A549 (cell line): ENCODE data around the gene CLDN18. TPM values are rescaled to one million over a fixed set of nuclear protein-coding genes. Genes with fewer than 3 reads are reported as not detected.

Experiments
- ATAC-seq, 2 experiments: fragments of 200-7000 bp in 1 of 2; fragments of >200 bp in 1 of 2; cut with Nextera tagmentation in 1 of 2; cut with Tn5 transposase in 1 of 2; 3 replicates each; pipeline versions ENCODE4 v1.8.0 to v1.9.1; 2018 to 2020; ENCODE audit warnings: mild to moderate bottlenecking in 1 of 2, moderate library complexity in 1 of 2
- CTCF ChIA-PET: fragments of 300-600 bp; sonication (Branson Sonifier 250); formaldehyde crosslinking; extraction: SDS; loops from one replicate; lab custom pipeline; 2021; ENCODE audit warnings: antibody characterized with exemption, inconsistent platforms; lab: Yijun Ruan, JAX
- POLR2A ChIA-PET: fragments of 350-600 bp; formaldehyde crosslinking; extraction: SDS; loops from one replicate; lab custom pipeline; 2021; ENCODE audit warnings: antibody characterized with exemption, inconsistent platforms; lab: Yijun Ruan, JAX
- DNase-seq, 2 experiments: peaks; one replicate each; pipeline versions ENCODE4 v3.0.0 to v3.0.0-alpha.2; 2011 to 2016; ENCODE audit warnings: low read depth in 1 of 2, low spot score in 1 of 2
- FAIRE-seq: peaks from 2 replicates; lab custom pipeline; 2011; peaks lifted over from hg19 to GRCh38; lab: Jason Lieb, UNC
- H3K27ac ChIP-seq, 2 experiments: fragments of >200 bp; sonication (Bioruptor Twin); formaldehyde crosslinking; 3 replicates each; pipeline ENCODE4 v1.5.1; 2016 to 2017
- H3K4me1 ChIP-seq: fragments of >200 bp; sonication (Bioruptor Twin); formaldehyde crosslinking; 3 replicates; pipeline ENCODE4 v1.6.1; 2016
- H3K4me2 ChIP-seq: fragments of >200 bp; sonication (Bioruptor Twin); formaldehyde crosslinking; 3 replicates; pipeline ENCODE4 v1.6.1; 2016
- H3K4me3 ChIP-seq: fragments of >200 bp; sonication (Bioruptor Twin); formaldehyde crosslinking; 3 replicates; pipeline ENCODE4 v1.5.1; 2016
- H3K9me3 ChIP-seq: fragments of >200 bp; sonication (Bioruptor Twin); formaldehyde crosslinking; 3 replicates; pipeline ENCODE4 v1.6.1; 2016
- BCL3 ChIP-seq: fragments of >200 bp; sonication (Bioruptor Twin); formaldehyde crosslinking; IDR thresholded peaks from 3 replicates; pipeline ENCODE4 v1.6.1; 2016
- CBX2 ChIP-seq: fragments of 200-600 bp; sonication (generic); IDR thresholded peaks from 2 replicates; pipeline ENCODE4 v1.6.1; 2016; ENCODE audit warnings: low read depth, mild to moderate bottlenecking, borderline replicate concordance
- EP300 ChIP-seq, 2 experiments: fragments of >200 bp; sonication (Bioruptor Twin); formaldehyde crosslinking; IDR thresholded peaks; 2 replicates in 1 of 2; 3 replicates in 1 of 2; pipeline ENCODE4 v1.6.1; 2016 to 2017
- FOXS1 ChIP-seq: fragments of 250-450 bp; sonication (Bioruptor Pico); IDR thresholded peaks from 2 replicates; pipeline ENCODE4 v1.5.0; 2020; ENCODE audit warnings: mild to moderate bottlenecking, moderate library complexity
- HMGXB4 ChIP-seq: fragments of 250-450 bp; sonication (Bioruptor Pico); IDR thresholded peaks from 2 replicates; pipeline ENCODE4 v1.5.0; 2021; ENCODE audit warnings: mild to moderate bottlenecking, moderate library complexity, borderline replicate concordance
- HOXB13 ChIP-seq: fragments of 250-450 bp; sonication (Bioruptor Pico); IDR thresholded peaks from 2 replicates; pipeline ENCODE4 v1.5.0; 2020; ENCODE audit warnings: low read depth, mild to moderate bottlenecking, moderate library complexity
- JUNB ChIP-seq: fragments of >200 bp; sonication (Bioruptor Twin); formaldehyde crosslinking; IDR thresholded peaks from 2 replicates; pipeline ENCODE4 v1.6.1; 2016
- MAZ ChIP-seq: fragments of 150-350 bp; IDR thresholded peaks from 2 replicates; pipeline ENCODE4 v1.6.1; 2014; ENCODE audit warnings: antibody characterized with exemption, low read depth, low read length, borderline replicate concordance
- NPAS2 ChIP-seq: fragments of 250-450 bp; sonication (Bioruptor Pico); IDR thresholded peaks from 2 replicates; pipeline ENCODE4 v1.8.0; 2022; ENCODE audit warnings: mild to moderate bottlenecking, moderate library complexity, borderline replicate concordance
- POLR2AphosphoS2 ChIP-seq: conservative IDR thresholded peaks from 2 replicates; pipeline ENCODE4 v1.6.1; 2012; ENCODE audit warnings: low read length, improper control_type of control experiment, inconsistent platforms
- RAD21 ChIP-seq, 2 experiments: fragments of >200 bp in 1 of 2; sonication (Bioruptor Twin) in 1 of 2; formaldehyde crosslinking in 1 of 2; IDR thresholded peaks in 1 of 2; conservative IDR thresholded peaks in 1 of 2; 2 replicates in 1 of 2; 3 replicates in 1 of 2; pipeline ENCODE4 v1.6.1; 2012 to 2018; ENCODE audit warnings: inconsistent platforms in 1 of 2
- RARB ChIP-seq: fragments of 250-450 bp; sonication (Bioruptor Pico); IDR thresholded peaks from 2 replicates; pipeline ENCODE4 v1.8.0; 2021; ENCODE audit warnings: mild to moderate bottlenecking, moderate library complexity
- RFX5 ChIP-seq: fragments of 450-650 bp; IDR thresholded peaks from 2 replicates; pipeline ENCODE4 v1.7.1; 2014; ENCODE audit warnings: antibody characterized with exemption, mild to moderate bottlenecking, moderate library complexity
- TFCP2L1 ChIP-seq: fragments of 250-450 bp; sonication (Bioruptor Pico); IDR thresholded peaks from 2 replicates; pipeline ENCODE4 v1.5.0; 2021; ENCODE audit warnings: mild to moderate bottlenecking
- ZFP36 ChIP-seq: fragments of 450-650 bp; IDR thresholded peaks from 2 replicates; pipeline ENCODE4 v1.6.1; 2014; ENCODE audit warnings: borderline replicate concordance; ENCODE audit not compliant: partially characterized antibody
- WGBS: methylation state at CpG from one replicate; pipeline ENCODE4 v1.1.6; 2017; ENCODE audit errors: missing lambda C conversion rate; 5-methylcytosine and 5-hydroxymethylcytosine counted together
- polyA minus RNA-seq: library from RNA; depleted of rRNA, polyadenylated mRNA; stranded (reverse); fragments of >200 nt; gene quantifications from 2 replicates; pipeline ENCODE4 v1.2.3, GENCODE V29; 2011; rRNA and poly(A)+ RNA removed
- polyA plus RNA-seq, 4 experiments: library from polyadenylated mRNA; depleted of rRNA in 3 of 4; stranded (reverse); fragments of >200 nt; fragmentation: RNase III in 1 of 4; extraction: RNeasy Plus Mini Kit Qiagen cat#74134 plus additional on column Dnase treatment in 1 of 4; gene quantifications; 2 replicates in 3 of 4; 3 replicates in 1 of 4; pipeline ENCODE4 v1.2.3, GENCODE V29; 2011 to 2017
- TF ChIP-seq, protein P1 (sequence below): fragments of 150-350 bp; IDR thresholded peaks from 2 replicates; pipeline ENCODE4 v1.6.1; 2014; ENCODE audit warnings: low read depth, mild to moderate bottlenecking, low read length

Gene CLDN18
- polyA plus RNA-seq (2011; rRNA removed): not detected in 2 replicates
- polyA plus RNA-seq (2012; cell fraction: cytosol; rRNA removed): not detected in 2 replicates
- polyA plus RNA-seq (2012; cell fraction: nucleus; rRNA removed): not detected in 2 replicates
- polyA plus RNA-seq (2017; fragmentation: RNase III; extraction: RNeasy Plus Mini Kit Qiagen cat#74134 plus additional on column Dnase treatment): not detected in 3 replicates
- polyA minus RNA-seq: not detected in 2 replicates

DNA sequence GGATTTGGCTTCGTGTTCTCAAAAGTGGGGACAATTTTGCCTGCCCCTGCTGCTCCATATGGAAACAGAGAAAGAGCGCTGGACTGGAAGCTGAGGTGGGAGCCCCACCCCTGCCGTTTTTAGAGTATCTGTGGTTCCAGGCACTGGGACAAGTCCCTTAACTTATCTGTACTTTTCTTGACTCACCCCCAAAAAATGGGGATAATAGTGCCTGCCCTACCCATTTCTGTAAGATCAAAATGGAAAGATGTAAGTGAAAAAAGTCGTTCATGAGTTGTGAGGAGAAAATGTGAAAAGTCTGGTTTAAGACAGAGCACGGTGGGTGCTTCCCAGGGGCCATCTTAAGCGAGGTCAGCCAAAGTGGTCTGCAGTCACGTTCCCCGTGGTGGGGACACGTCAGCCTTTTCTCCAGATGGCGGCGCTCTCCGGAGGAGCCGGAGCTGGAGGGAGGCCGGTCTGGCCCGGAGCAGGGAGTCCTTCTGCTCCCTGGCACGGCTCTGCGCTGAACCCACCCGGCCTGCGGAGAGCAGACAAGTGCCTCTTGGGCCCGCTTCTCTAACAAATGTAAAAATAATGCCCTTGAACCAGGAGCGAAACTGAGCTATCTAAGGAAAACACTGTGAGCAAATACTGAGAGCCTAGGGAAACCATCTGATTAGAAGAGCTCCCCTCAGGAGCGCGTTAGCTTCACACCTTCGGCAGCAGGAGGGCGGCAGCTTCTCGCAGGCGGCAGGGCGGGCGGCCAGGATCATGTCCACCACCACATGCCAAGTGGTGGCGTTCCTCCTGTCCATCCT is at the start of gene CLDN18:
Gene CLDN18 (plus strand): TSS at position 690 of the 797 bp plus-strand sequence. CDS start 61 bp downstream, at position 751.
- Histone ChIP-seq H3K4me3 (no peak within 1 kb of the TSS), H3K4me2 (no peak within 1 kb of the TSS), H3K27ac (no peak within 1 kb of the TSS), H3K4me1 (no peaks in the 10 kb centered on the region), H3K9me3 (no peaks in the 10 kb centered on the region)
- ATAC-seq: no peak
- FAIRE-seq: no peak
- WGBS: 87% methylated on average over 28 of the region's 30 CpGs
- TF ChIP-seq RAD21 (conservative IDR thresholded peaks at IDR 0.05 in 1 of 2, IDR thresholded peaks at IDR 0.05 in 1 of 2) (no peak), RFX5 (no peak), BCL3 (no peak), ZFP36 (no peak), TFCP2L1 (no peak), CBX2 (no peak), NPAS2 (CRISPR knock-in tag) (no peak), HOXB13 (no peak)
- TF ChIP-seq, protein P1, sequence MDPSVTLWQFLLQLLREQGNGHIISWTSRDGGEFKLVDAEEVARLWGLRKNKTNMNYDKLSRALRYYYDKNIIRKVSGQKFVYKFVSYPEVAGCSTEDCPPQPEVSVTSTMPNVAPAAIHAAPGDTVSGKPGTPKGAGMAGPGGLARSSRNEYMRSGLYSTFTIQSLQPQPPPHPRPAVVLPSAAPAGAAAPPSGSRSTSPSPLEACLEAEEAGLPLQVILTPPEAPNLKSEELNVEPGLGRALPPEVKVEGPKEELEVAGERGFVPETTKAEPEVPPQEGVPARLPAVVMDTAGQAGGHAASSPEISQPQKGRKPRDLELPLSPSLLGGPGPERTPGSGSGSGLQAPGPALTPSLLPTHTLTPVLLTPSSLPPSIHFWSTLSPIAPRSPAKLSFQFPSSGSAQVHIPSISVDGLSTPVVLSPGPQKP: no peak
- no peak for DNase-seq
- CTCF ChIA-PET: no interaction called here
- POLR2A ChIA-PET: no interaction called here

- Histone ChIP-seq H3K4me1 (no peaks in the 10 kb centered on the region), H3K27ac (no peak overlapping the region), H3K9me3 (no peaks in the 10 kb centered on the region)
- no peak for FAIRE-seq
- WGBS: 54% methylated on average over 7 of the region's 7 CpGs
- no peak for ATAC-seq
- TF ChIP-seq, protein P1: no peak
- TF ChIP-seq EP300 (IDR thresholded peaks at IDR 0.05) (no peak), HMGXB4 (no peak), POLR2AphosphoS2 (no peak)
- TF ChIP-seq, all 56 proteins: peak for 0
- H3K4me2 ChIP-seq: no peak overlapping the region
- CTCF ChIA-PET: interaction anchor here (1.1 to 5.0 kb wide), 2 partner anchors 9 to 16 kb away, joined by 3 to 25 read pairs; no protein-coding TSS in a partner anchor
- H3K4me3 ChIP-seq: no peak overlapping the region
- POLR2A ChIA-PET: no interaction called here
- no peak for DNase-seq
These were observed 47.7 kb upstream of the CLDN18 start for GRCh38 chr3:137962251-137962650.

DNA sequence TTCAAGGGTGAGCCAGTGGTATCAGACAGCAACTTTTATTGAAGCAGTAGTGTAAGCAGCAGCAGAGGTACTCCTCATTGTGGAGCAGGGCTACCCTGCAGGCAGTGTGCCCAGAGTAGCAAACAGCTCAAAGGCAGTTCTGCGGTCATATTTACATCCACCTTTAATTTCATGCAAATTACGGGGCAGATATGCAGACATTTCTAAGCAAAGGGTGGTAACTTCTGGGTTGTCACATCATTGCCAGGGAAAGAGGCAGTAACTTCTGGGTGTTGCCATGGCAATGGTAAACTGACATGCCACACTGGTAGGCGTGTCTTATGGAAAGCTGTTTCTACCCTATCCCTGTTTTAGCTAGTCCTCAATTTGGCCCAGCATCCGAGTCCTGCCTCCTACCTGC is 46.5 kb upstream of the CLDN18 start:
- FAIRE-seq: no peak
- 45% methylated on average over 4 of the region's 4 CpGs for WGBS
- ChIA-PET POLR2A (no interaction called here), CTCF (no interaction called here)
- DNase-seq: no peak
- no peak overlapping the region for H3K4me2 ChIP-seq
- H3K9me3 ChIP-seq: no peaks in the 10 kb centered on the region
- H3K27ac ChIP-seq: no peak overlapping the region
- no peaks in the 10 kb centered on the region for H3K4me1 ChIP-seq
- TF ChIP-seq FOXS1 (CRISPR knock-in tag) (no peak), JUNB (no peak), RARB (CRISPR knock-in tag) (no peak), MAZ (no peak)
- TF ChIP-seq, all 56 proteins: peak for 0
- no peak for ATAC-seq
- no peak overlapping the region for H3K4me3 ChIP-seq
